HG03432 (cell line): ENCODE data around the gene ELMO3.

Source experiments
- ATAC-seq: cut with Tn5 transposase; IDR thresholded peaks from one replicate; pipeline ENCODE4 v1.9.1; 2021; ENCODE audit warnings: mild to moderate bottlenecking, moderate library complexity; ENCODE audit not compliant: unreplicated experiment

The ELMO3 gene

DNA sequence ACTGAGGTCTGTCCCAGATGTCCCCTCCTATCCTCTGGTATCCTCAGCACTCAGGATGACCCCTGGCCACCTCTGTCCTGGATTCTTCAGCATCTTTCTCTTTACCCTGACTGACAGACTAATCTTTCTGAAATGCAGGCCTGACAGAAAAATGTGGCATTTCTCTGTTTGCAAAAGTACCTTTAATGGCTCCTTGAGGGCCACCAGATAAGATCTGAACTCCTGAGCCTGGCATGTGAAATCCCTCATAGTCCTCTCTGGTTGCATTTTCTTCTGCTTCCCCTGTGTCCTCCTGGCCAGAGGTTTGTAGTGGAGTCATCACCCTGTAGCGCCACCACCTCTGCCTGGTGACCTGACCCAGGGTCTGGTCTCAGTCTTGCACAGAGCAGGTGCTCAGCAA lies 2.0 kb upstream of the ELMO3 start:
- no peak for ATAC-seq

DNA sequence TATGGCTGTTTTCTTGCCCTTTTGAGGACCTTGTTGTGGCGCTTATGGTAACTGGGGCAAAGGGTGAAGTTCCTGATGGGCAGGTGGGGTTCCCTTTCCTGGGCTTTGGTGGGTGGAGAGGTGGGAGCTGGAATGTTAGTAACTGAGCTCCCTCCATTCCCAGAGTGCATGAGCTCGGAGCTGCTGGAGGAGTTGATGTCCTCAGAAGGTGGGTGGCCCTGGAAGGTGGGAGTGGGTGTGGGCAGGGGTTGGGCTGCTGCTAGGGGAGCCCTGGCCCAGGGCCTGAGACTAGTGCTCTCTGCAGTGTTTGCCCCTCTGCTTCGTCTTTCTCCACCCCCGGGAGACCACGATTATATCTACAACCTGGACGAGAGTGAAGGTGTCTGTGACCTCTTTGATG lies 1.2 kb upstream of the ELMO3 start:
- ATAC-seq, result no peak

GRCh38 chr16:67198238-67198734 lies 645 bp upstream of the ELMO3 start:
- ATAC-seq, result no peak

- ATAC-seq, result no peak
Observed at GRCh38 chr16:67199808-67200198, 872 bp downstream of the ELMO3 start.

GRCh38 chr16:67200491-67200890 lies 1.6 kb downstream of the ELMO3 start:
- ATAC-seq, result no peak

- no peak for ATAC-seq
Observed at GRCh38 chr16:67201411-67202345, 2.7 kb downstream of the ELMO3 start.

DNA sequence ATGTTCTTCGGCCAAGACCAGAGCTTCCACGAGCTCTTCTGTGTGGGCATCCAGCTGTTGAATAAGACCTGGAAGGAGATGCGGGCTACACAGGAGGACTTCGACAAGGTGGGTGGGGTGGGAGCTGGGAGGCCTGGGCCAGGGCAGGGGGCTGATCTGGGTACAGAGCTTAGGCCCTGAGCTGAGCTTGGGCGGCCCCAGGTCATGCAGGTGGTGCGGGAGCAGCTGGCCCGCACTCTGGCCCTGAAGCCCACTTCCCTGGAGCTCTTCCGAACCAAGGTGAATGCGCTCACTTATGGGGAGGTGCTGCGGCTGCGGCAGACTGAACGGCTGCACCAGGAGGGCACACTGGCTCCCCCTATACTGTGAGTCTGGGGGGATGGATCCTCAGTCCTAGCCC lies 3.5 kb downstream of the ELMO3 start:
- ATAC-seq, result no peak

GRCh38 chr16:67202956-67203493 lies 4.1 kb downstream of the ELMO3 start:
- ATAC-seq, result no peak

DNA sequence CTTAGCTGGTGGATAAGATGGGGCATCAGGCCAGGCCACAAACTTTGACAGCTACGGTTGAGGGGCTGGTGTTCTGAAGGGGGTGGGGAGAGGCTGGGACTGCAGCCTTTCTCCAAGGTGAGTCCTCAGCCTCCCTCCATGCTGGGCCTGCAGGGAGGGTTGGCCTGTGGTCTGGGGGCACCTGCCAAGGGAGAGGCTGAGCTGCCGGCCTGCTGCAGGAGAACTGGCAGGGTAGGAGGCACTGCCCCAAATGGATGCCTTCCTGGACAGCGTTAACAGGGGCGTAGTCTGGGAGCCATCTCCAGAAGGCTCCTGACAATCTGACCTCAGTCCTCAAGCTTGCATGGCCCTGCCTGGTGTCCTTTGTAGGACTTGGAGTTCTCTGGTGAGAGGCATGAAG lies 5.1 kb downstream of the ELMO3 start:
- ATAC-seq, result no peak

DNA sequence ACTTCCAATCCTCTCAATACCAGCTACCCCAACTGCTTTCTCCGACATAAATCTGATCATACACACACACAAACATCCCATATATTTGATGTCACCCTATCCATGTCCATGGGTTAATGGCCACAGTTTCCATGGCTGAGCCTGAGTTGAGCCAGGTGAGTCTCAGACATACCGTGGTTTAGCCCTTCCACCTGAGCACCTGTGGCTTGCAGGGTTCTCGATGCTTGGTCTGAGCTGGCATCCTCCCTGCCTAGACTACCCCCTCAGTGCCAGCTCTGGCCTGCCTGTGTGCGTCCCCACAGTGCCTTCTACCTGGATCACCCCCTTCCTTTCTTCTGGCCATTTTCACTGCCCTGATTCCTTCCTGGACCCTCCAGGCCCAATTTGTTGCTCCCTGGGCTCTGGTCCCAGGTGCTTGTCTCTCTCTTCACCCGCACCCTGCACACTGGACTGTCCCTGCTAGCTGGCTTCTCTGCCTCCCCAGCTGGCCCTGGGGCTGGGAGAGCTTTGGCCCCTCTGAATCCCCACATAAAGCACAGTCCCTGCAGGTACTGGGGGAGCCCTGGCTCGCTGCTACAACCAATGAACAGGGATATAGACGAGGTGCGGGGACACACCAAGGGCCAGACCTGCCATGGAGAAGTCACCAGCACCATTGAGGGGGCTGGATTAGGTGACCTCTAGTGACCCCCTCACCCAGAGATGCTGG lies 7.4 kb downstream of the ELMO3 start:
- no peak for ATAC-seq

DNA sequence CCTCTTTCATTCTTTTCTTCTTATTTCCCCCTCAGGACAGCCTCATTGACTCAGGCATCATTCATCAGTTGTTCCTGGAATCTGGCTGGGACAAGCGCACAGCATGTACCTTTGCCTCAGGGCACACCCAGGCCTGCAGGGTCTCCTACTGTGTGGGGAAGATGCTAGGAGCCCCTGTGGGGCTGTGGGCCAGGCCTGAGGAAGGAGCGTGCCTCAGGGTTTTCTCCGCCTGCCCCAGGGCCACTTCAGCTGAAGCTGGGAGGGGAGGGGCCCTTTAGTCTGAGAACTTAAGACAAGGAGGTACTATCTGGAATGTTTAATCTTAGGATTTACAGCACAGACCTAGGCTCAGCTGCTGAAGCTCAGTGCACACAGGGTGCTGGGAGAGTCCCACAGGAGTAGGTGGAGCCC lies 7.9 kb downstream of the ELMO3 start:
- no peak for ATAC-seq

DNA sequence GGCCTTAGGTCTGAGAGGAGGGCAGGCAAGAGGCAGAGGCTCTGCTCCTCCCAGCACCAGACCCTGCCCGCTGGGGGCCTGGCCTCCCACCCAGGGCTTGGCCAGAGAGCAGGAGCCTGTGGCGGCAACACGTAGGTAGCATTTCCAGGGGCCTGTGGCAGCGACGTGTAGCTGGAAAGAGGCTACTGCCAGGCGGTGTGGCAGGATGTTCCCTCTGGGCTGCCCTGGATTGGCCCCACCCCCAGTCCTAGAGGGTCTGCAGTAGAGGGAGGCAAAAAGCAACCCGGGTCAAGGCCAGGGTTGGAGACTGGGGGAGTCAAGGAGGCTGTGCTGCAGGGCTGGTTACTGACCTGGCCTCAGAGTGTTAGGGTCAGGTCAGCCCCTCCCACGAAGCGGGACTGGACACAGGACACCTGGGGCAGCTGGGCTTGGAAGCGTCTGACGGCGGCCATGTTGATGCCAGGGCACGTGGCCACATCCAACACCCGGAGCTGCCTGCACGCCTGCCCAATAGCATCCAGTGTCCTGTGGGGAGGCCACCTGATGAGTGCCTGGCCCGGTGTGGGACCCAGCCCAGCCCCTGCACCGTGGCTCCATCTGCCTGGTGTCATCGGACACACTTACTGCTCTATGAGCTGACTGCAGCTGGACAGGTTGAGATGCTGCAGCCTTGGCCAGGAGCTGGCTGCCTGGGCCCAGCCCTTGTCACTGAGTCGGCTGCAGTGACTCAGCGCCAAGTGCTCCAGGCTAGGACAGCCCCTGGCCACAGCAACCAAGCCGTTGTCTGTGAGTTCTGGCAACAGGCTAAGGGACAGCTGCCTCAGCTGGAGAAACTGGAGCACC lies 8.5 kb downstream of the ELMO3 start:
- no peak for ATAC-seq

GRCh38 chr16:67208154-67208896 lies 9.4 kb downstream of the ELMO3 start:
- ATAC-seq, result no peak

DNA sequence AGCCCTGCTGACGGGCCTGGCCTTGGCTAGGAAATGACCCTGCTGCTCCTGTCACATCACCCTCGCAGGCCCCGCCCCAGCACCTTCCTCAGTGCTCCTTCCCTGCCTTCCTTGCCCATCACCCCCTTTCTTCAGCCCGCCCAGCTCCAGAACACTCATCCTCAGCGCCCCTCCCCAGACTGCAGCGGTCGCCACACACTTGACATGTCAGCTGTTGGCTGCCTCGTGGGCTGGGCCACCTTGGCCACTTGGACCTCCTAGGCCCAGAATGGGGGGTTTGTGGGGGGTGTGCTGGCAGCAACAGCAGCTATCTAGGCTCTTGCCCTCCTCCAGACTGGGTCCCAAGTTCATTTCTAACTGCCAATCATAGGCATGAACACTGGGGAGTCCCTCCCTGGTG lies 10.6 kb downstream of the ELMO3 start:
- ATAC-seq, result no peak

GRCh38 chr16:67210069-67210937 lies 11.4 kb downstream of the ELMO3 start:
- ATAC-seq, result no peak

DNA sequence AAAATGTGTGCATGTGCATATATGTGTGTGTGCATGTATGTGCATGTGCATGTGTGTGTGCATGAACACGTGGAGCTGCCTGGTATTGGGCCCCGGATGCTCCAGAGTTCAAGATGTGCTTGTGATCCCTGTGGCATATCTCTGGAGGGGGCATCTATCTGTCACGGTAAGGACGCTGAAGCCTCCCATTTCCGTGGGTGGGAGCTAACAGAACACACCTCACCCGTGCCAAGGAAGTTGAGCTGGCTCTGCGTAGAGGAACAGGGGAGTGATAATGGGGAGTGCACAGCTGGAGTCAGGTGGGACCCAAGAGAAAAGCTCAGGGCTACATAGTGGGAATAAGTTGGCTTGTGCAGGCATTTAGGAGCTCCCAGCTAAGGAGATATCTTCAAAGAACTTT lies 12.7 kb downstream of the ELMO3 start:
- no peak for ATAC-seq

DNA sequence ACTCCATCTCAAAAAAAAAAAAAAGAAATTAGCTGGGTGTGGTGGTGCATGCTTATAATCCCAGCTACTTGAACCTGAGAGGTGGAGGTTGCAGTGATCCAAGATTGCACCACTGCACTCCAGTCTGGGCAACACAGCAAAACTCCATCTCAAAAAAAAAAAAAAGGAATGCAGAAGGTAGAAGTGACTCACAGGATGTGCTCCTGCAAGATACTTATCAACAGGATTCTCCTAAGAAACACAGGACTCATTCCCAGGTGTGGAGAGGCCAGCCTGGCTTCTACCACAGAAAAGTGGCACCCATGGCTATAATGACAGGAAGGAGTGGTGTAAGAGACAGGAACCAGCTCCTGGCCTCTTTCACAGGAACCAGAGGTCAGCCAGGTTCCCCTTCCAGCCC lies 13.8 kb downstream of the ELMO3 start:
- no peak for ATAC-seq

DNA sequence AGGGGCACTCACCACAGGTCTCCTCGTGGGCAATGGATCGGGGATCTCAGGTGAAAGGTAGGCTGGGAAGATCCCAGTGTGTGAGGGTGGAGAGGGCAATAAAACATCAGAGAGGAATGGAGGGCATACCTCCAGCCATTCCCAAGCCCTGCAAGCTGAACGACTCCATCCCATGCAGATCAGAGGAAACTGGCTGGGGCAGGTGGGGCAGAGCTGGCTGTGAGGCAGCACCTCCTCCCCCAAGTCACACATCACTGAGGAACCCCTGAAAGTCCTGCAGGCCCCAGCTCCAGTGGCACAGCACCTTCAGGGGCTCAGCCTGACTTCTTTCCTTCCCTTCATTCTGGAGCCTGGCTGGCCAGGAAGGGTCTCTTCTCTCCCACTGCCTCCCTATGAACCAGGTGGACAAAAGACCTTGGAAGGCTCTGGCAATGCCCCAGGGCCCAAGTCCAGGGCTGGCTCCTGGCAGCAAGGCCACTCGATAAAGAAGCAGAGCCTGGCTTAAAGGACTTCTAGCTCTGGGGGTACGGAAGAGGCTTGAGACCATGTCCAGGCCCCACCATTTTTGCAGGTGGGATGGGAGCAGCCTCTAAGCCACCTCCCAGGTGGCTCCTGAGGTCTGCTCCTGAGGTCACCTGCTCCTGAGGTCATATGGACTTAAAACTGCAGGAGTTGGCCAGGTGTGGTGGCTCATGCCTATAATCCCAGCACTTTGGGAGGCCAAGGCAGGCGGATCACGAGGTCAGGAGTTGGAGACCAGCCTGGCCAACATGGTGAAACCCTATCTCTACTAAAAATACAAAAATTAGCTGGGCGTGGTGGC lies 14.5 kb downstream of the ELMO3 start:
- no peak for ATAC-seq
